ENCODE measurements around the gene SHLD2. TPM values are rescaled to one million over a fixed set of nuclear protein-coding genes. Genes with fewer than 3 reads are reported as not detected.

Gene SHLD2
- total RNA-seq, 1 donor from 2014 or later = 29.6 TPM

DNA sequence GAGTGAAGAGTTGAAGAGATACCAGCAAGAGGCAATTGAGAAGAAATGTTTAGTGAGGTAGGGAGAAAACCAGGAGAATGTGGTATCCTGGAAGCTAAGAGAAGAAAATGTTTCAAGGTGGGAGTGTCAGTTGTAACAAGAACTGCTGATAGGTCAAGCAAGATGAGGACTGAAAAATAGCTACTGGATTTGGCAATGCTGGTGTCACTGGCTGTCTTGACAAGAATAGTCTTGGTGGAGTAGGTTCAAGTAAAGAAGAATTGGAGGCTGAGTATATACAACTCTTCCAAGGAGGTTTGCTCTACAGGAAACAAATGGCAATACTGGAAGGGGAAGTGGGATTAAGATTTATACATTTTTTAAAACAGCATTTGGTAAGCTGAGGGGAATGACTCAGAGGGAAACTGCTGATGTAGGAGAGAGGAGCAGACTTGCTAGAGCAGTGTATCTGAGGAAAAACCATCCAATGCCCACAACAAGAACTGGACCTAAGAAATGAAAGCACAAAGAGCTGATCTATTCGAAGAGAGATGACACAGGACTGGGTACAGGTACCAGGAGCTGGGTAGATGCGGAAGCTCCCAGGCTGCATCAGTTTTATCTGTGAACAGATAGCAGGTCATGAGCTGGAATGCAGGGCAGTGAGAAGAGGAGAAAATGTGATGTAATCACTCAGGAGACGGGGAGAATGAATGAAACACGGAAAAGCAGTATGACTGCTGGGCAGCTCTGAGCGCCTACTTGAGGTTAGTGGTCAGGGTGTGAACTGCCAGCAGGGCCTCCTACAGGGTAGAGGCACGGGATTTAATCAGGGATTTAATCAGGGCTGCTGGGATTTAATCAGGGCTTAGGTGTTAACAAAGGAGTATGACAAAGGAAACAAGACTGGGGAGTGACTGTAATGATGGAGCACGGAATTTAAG, 40.4 kb upstream of the SHLD2 start:
- TF ChIP-seq, protein P1, sequence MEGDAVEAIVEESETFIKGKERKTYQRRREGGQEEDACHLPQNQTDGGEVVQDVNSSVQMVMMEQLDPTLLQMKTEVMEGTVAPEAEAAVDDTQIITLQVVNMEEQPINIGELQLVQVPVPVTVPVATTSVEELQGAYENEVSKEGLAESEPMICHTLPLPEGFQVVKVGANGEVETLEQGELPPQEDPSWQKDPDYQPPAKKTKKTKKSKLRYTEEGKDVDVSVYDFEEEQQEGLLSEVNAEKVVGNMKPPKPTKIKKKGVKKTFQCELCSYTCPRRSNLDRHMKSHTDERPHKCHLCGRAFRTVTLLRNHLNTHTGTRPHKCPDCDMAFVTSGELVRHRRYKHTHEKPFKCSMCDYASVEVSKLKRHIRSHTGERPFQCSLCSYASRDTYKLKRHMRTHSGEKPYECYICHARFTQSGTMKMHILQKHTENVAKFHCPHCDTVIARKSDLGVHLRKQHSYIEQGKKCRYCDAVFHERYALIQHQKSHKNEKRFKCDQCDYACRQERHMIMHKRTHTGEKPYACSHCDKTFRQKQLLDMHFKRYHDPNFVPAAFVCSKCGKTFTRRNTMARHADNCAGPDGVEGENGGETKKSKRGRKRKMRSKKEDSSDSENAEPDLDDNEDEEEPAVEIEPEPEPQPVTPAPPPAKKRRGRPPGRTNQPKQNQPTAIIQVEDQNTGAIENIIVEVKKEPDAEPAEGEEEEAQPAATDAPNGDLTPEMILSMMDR (IDR thresholded peaks at IDR 0.05) = no peak
- ATAC-seq (ENCODE audit: low read depth) (no peak), DNase-seq (no peak)
- H3K4me1 Mint-ChIP-seq = no peaks in the 10 kb centered on the region
- no peak overlapping the region for H3K27ac Mint-ChIP-seq
- ChIA-PET CTCF (no interaction called here), POLR2A (no interaction called here)
- no peak overlapping the region for H3K4me3 Mint-ChIP-seq
- H3K9me3 Mint-ChIP-seq = no peaks in the 10 kb centered on the region
- peaks cover 62% of the 10 kb centered on the region for H3K36me3 Mint-ChIP-seq (ENCODE audit: low read depth)
- H3K27me3 Mint-ChIP-seq = no peaks in the 10 kb centered on the region
- intact Hi-C loops (cut with micrococcal nuclease) = loop anchor here (5.0 kb wide), 1 partner anchor 117 kb away; no protein-coding TSS in a partner anchor

DNA sequence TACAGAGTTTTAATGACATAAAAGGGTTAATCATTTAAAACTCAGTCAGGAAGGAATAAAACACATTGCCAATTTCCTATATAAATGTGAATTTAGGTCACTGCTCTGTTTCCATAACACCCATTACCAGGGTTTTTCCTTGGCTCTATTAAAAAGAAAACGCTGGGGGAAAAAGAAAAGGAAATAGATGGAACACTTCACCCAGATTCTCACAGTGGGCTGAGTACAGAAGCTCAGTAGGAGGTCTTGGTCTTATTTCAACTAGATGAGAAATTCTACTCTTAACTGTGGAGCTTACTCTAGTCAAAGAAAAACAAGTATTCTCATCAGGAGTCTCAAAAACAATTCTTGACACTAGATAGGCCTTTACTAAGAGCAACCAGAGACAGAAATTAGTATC, 36.8 kb upstream of the SHLD2 start:
- Mint-ChIP-seq H3K27me3 (no peaks in the 10 kb centered on the region), H3K4me3 (no peak overlapping the region), H3K9me3 (no peaks in the 10 kb centered on the region), H3K27ac (no peak overlapping the region), H3K4me1 (no peaks in the 10 kb centered on the region), H3K36me3 (ENCODE audit: low read depth) (peaks cover 66% of the 10 kb centered on the region)
- ChIA-PET POLR2A (no interaction called here), CTCF (no interaction called here)
- intact Hi-C loops (cut with micrococcal nuclease) = no loop called here
- ATAC-seq (ENCODE audit: low read depth) (no peak), DNase-seq (no peak)
- TF ChIP-seq, protein P1 (IDR thresholded peaks at IDR 0.05) = no peak

DNA sequence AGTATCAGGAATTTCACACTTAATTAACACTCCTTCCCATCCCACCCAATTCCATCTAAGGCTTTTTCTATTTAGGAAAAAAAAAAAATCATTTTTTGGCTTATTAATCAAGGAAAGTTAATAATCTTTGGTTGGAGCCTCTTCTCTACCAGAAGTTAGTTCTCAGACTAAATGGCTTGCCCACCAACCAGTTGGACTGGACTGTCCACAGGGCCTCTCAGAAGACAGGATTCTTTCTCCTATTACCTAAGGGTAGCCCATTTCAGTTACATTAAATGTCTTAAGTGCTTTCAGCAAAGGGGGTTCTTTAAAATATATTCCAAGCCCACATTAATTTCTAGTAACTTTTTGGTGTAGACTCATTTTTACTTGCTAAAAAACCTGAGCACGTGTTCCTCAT, 35.6 kb upstream of the SHLD2 start:
- H3K9me3 Mint-ChIP-seq = no peaks in the 10 kb centered on the region
- TF ChIP-seq, protein P1 (IDR thresholded peaks at IDR 0.05) = no peak
- intact Hi-C loops (cut with micrococcal nuclease) = no loop called here
- H3K4me1 Mint-ChIP-seq = no peaks in the 10 kb centered on the region
- ATAC-seq (ENCODE audit: low read depth) (no peak), DNase-seq (no peak)
- peaks cover 77% of the 10 kb centered on the region for H3K36me3 Mint-ChIP-seq (ENCODE audit: low read depth)
- ChIA-PET CTCF (interaction anchor here (1.2 kb wide), 1 partner anchor 90 kb away, joined by 3 read pairs; no protein-coding TSS in a partner anchor), POLR2A (no interaction called here)
- H3K4me3 Mint-ChIP-seq = no peak overlapping the region
- H3K27me3 Mint-ChIP-seq = no peaks in the 10 kb centered on the region
- H3K27ac Mint-ChIP-seq = no peak overlapping the region

DNA sequence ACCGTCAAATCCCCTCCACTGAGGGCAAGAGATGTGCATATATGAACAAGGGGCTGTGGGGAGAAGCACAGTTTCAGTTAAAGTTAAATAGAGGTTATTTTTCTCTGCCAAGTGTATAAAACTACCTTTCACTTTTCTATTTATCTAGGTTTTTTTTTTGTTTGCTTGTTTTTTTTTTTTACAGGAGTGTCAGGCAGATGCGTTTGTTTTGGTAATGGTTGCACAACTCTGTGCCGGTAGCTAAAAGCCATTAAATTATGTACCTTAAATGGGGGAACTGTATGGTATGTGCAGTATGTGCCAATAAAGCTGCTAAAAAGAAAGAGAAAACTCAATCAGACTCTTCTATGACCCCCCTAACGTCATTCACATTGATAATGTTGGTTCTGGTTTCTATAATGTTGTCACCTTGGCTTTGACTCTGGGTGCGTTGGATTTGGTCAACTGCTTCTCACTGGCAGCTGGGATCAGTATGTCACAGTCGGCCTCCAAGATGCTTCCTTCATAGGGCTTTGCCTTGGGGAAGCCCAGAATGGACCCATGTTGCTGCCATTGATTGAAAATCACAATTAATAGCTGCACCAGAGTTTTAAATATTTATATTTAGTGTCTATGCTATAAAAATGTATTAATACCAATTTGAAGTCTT, 34.6 kb upstream of the SHLD2 start:
- no peaks in the 10 kb centered on the region for H3K4me1 Mint-ChIP-seq
- H3K4me3 Mint-ChIP-seq = no peak overlapping the region
- H3K36me3 Mint-ChIP-seq (ENCODE audit: low read depth) = peaks cover 85% of the 10 kb centered on the region
- no peak for DNase-seq
- ATAC-seq (ENCODE audit: low read depth) = no peak
- CTCF ChIA-PET = interaction anchor here (1.2 kb wide), 1 partner anchor 89 kb away, joined by 3 read pairs; no protein-coding TSS in a partner anchor
- POLR2A ChIA-PET = no interaction called here
- intact Hi-C loops (cut with micrococcal nuclease) = no loop called here
- no peak overlapping the region for H3K27ac Mint-ChIP-seq
- H3K9me3 Mint-ChIP-seq = no peaks in the 10 kb centered on the region
- TF ChIP-seq, protein P1 (IDR thresholded peaks at IDR 0.05) = no peak
- no peaks in the 10 kb centered on the region for H3K27me3 Mint-ChIP-seq

DNA sequence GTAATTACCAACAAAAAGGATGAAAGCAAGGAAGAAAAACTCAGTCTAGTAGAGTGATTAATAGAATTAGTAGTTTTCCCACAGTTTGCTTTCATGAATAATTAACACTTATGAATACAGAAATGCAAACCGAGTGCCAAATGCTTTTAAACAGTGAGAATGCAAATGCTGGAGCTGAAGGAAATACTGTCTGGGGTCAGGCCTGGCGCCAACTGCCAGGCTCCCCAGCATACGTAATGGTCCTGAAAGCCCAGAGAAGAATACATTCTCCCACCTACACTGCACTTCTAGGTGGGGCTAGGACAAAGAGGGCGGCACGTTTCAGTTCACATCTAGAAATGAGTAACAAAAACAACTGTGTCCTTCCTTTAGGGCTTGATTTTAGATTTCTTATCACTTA, 30.4 kb upstream of the SHLD2 start:
- H3K27ac Mint-ChIP-seq = no peak overlapping the region
- peaks cover 88% of the 10 kb centered on the region for H3K36me3 Mint-ChIP-seq (ENCODE audit: low read depth)
- no peaks in the 10 kb centered on the region for H3K9me3 Mint-ChIP-seq
- no peaks in the 10 kb centered on the region for H3K4me1 Mint-ChIP-seq
- H3K4me3 Mint-ChIP-seq = no peak overlapping the region
- DNase-seq (no peak), ATAC-seq (ENCODE audit: low read depth) (no peak)
- TF ChIP-seq, protein P1 (IDR thresholded peaks at IDR 0.05) = no peak
- intact Hi-C loops (cut with micrococcal nuclease) = no loop called here
- CTCF ChIA-PET = no interaction called here
- no peaks in the 10 kb centered on the region for H3K27me3 Mint-ChIP-seq
- POLR2A ChIA-PET = no interaction called here
